Osteocyte (in vitro differentiated cells): ENCODE results near the gene APBB2. TPM values are rescaled to one million over a fixed set of nuclear protein-coding genes. Genes with fewer than 3 reads are reported as not detected.

ENCODE experiments used
- DNase-seq: peaks from one replicate; pipeline ENCODE4 v3.0.0; 2021; ENCODE audit warnings: mixed read lengths; ENCODE audit not compliant: unreplicated experiment; ENCODE audit errors: extremely low spot score
- H3K27ac Mint-ChIP-seq: one replicate; pipeline ENCODE4 v1.8.0; 2021; ENCODE audit warnings: mild to moderate bottlenecking, mixed read lengths; ENCODE audit not compliant: unreplicated experiment
- H3K27me3 Mint-ChIP-seq: one replicate; pipeline ENCODE4 v1.8.0; 2021; ENCODE audit warnings: mixed read lengths; ENCODE audit not compliant: unreplicated experiment
- H3K36me3 Mint-ChIP-seq: one replicate; pipeline ENCODE4 v1.8.0; 2021; ENCODE audit warnings: mixed read lengths; ENCODE audit not compliant: unreplicated experiment
- H3K4me1 Mint-ChIP-seq: one replicate; pipeline ENCODE4 v1.8.0; 2021; ENCODE audit warnings: mixed read lengths; ENCODE audit not compliant: unreplicated experiment
- H3K4me3 Mint-ChIP-seq: one replicate; pipeline ENCODE4 v1.8.0; 2021; ENCODE audit warnings: mild to moderate bottlenecking, moderate library complexity, mixed read lengths; ENCODE audit not compliant: unreplicated experiment
- H3K9me3 Mint-ChIP-seq: one replicate; pipeline ENCODE4 v1.8.0; 2021; ENCODE audit warnings: mixed read lengths; ENCODE audit not compliant: unreplicated experiment
- total RNA-seq: library from RNA; stranded (reverse); gene quantifications from 2 replicates; pipeline ENCODE4 v1.2.1, GENCODE V29; 2021
- TF ChIP-seq, protein P1 (sequence below): fragments of 200-600 bp; sonication (generic); IDR thresholded peaks from 2 replicates; pipeline ENCODE4 v1.5.0; 2021; ENCODE audit warnings: antibody characterized with exemption, mild to moderate bottlenecking, moderate library complexity

The APBB2 gene
- total RNA-seq, 1 donor from 2014 or later = 56.2 TPM

DNA sequence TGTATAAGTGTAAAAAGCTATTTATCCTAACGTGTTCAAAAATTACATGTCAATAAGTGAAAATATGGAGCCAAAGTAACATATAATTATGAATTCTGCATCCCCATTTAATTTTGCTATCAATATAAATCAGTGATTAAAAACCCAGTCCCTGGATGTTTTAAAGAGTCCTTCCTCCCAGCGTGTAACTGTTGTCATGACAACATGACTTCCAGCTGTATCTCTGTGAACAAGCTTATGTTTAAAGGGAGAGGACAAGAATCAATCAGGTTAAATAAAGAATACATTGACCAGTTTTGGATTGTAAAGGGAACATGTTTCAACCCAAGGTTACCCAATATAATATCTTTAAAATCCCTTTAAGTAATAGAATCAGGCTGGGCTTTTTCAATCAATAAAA is 244.8 kb downstream of the APBB2 start:
- Mint-ChIP-seq H3K9me3 (no peaks in the 10 kb centered on the region), H3K27ac (no peak overlapping the region), H3K36me3 (no peaks in the 10 kb centered on the region), H3K4me3 (no peak overlapping the region), H3K4me1 (no peaks in the 10 kb centered on the region), H3K27me3 (no peaks in the 10 kb centered on the region)
- DNase-seq = no peak
- TF ChIP-seq, protein P1, sequence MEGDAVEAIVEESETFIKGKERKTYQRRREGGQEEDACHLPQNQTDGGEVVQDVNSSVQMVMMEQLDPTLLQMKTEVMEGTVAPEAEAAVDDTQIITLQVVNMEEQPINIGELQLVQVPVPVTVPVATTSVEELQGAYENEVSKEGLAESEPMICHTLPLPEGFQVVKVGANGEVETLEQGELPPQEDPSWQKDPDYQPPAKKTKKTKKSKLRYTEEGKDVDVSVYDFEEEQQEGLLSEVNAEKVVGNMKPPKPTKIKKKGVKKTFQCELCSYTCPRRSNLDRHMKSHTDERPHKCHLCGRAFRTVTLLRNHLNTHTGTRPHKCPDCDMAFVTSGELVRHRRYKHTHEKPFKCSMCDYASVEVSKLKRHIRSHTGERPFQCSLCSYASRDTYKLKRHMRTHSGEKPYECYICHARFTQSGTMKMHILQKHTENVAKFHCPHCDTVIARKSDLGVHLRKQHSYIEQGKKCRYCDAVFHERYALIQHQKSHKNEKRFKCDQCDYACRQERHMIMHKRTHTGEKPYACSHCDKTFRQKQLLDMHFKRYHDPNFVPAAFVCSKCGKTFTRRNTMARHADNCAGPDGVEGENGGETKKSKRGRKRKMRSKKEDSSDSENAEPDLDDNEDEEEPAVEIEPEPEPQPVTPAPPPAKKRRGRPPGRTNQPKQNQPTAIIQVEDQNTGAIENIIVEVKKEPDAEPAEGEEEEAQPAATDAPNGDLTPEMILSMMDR = no peak

DNA sequence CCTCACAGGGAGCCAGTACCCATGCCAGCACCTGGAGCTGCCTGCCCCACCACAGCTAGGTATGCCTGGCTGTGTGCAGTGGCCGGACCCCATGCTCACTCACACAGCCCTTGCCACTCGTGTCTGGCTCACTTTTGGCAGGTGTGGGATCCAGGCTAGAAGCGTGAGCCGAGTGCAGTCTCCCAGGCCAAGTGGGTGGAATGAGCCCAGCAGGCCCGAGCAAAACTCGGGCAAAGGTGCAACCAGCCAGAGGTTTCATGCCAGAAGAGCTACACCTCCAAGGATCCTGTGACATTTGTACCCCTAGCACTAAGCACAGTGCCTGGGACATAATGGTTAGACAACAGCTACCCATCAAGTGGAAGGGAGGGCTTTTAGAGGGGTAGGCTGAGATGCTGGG is 246.8 kb downstream of the APBB2 start:
- H3K27ac Mint-ChIP-seq = no peak overlapping the region

DNA sequence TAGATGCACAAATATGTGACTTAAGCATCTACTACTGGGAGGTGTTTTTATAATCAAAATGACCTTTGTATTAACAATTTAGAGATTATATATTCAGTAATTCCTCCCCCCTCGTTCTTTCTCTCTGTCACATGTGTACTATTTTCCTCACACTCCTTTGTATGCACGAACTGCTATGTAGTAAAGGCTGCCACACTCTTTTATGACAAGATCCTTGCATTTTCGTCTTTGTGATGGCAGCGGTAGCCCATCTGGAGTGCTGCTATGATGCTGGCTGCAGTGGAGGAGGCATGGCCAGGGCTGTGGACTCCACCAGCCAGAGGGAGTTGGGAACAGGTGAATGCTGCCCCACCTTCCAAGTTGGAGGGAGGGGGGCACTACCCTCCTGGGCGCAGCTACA is 248.3 kb downstream of the APBB2 start:
- DNase-seq = no peak
- TF ChIP-seq, protein P1 = no peak
- H3K27ac Mint-ChIP-seq = no peak overlapping the region
- no peaks in the 10 kb centered on the region for H3K36me3 Mint-ChIP-seq
- H3K4me1 Mint-ChIP-seq = peaks cover 11% of the 10 kb centered on the region
- no peak overlapping the region for H3K4me3 Mint-ChIP-seq
- no peaks in the 10 kb centered on the region for H3K9me3 Mint-ChIP-seq
- H3K27me3 Mint-ChIP-seq = no peaks in the 10 kb centered on the region

More for the DNA sequence above, 246.8 kb downstream of the APBB2 start:
- H3K27me3 Mint-ChIP-seq = no peaks in the 10 kb centered on the region
- TF ChIP-seq, protein P1 = no peak
- DNase-seq = no peak
- no peaks in the 10 kb centered on the region for H3K36me3 Mint-ChIP-seq
- no peak overlapping the region for H3K4me3 Mint-ChIP-seq
- peaks cover 8% of the 10 kb centered on the region for H3K4me1 Mint-ChIP-seq
- H3K9me3 Mint-ChIP-seq = no peaks in the 10 kb centered on the region

DNA sequence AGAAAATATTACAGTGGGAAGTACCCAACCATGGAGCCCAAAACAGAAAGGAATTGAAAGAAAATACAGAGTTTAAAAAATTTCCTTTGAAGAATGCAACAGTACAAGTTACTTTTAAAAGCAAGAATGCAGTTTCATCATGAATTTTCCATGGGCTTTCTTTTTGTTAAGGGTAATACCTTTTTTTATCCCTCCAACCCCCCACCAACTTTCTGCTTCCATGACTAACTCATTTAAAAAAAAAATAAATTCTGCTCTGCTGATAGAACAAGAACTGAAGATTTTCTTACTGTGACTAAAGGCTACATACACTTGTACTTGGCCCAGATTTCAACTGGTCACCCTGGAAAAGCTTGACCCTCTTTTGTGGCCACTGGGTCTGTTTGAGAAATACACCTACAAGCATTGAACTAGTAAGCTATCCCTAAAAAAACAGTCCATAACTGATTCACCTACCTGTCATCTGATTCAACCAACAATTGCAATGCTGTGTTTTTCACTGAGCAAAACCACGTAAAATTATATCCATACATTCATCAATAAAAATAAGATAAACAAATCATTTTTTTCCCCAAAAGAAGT is 250.4 kb downstream of the APBB2 start:
- DNase-seq = no peak
- TF ChIP-seq, protein P1 = no peak
- Mint-ChIP-seq H3K4me3 (no peak overlapping the region), H3K27me3 (no peaks in the 10 kb centered on the region), H3K9me3 (no peaks in the 10 kb centered on the region), H3K36me3 (peaks cover 5% of the 10 kb centered on the region), H3K27ac (no peak overlapping the region), H3K4me1 (peaks cover 13% of the 10 kb centered on the region)

DNA sequence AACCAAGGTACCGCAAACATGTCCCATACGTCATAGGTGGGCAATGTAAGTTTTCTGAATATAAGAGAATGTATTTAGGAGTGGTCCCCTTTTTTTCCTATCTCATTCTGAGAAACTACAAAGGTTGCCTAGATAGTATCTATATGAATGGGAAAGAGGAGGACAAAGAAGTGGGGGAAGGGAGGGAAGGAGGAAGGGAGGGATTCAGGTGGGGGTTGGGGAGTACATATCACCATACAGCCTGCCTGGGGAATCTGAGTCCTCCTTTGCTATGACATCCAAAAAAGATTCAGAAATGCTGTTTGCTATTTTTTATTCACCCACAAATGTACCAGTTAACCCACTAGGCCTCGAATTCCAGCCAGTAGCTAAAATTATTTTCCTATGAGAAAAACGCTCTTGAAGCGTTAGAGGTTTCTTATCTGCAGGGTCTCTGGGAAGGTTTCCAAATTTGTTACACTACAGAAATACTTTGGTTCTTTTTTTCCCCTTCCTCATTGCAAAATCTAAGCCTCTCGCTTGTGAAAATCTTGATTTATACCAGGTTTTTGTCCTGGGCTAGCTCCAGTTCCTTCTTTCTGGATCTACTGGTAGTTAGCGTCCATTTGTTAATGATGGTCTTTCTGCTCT is 251.7 kb downstream of the APBB2 start:
- no peak overlapping the region for H3K27ac Mint-ChIP-seq
- peaks cover 13% of the 10 kb centered on the region for H3K4me1 Mint-ChIP-seq
- DNase-seq = no peak

More for the DNA sequence above, 251.7 kb downstream of the APBB2 start:
- Mint-ChIP-seq H3K27me3 (no peaks in the 10 kb centered on the region), H3K9me3 (no peaks in the 10 kb centered on the region), H3K36me3 (peaks cover 5% of the 10 kb centered on the region), H3K4me3 (no peak overlapping the region)
- TF ChIP-seq, protein P1 = no peak
